Hematopoietic multipotent progenitor cell treated with erythropoietin and hydrocortisone succinate and interleukin-3 and kit ligand, for 8 days (in vitro differentiated cells): Measurements from ENCODE around the gene CGREF1.

Experiments
- DNase-seq: peaks from one replicate; pipeline ENCODE4 v3.0.0-alpha.2; 2015

The CGREF1 gene

DNA sequence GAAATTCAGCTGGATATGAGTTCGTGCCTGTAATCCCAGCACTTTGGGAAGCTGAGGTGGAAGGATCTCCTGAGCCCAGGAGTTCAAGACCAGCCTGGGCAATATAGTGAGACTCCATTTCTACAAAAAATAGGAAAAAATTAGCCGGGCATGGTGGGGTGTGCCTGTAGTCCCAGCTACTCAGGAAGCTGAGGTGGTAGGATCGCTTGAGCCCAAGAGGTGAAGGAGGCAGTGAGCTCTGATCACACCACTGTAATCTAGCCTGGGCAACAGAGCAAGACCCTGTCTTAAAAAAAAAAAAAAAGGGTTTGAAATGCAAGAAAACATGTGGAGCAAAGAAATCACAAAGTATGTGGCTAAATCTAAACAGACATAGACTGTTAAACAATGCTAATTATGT is 9.8 kb downstream of the CGREF1 start:
- DNase-seq: no peak

DNA sequence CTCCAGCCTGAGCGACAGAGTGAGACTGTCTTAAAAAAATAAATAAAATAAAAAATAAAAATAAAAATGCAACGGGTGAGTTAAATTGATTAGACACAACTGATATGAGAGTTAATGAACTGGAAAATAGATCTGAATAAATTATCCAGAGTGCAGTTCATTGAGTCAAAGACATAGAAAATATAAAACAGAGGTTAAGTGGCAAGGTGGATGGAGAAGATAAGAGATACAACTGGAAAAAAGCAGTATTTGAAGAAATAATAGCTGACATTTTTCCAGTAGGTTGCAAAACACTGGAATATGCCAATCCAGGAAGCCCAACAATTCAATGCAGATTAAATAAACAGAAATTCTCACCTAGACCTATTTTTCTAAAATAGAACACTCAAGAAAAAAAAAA is 10.7 kb downstream of the CGREF1 start:
- peak; percentile 51 for DNase-seq

DNA sequence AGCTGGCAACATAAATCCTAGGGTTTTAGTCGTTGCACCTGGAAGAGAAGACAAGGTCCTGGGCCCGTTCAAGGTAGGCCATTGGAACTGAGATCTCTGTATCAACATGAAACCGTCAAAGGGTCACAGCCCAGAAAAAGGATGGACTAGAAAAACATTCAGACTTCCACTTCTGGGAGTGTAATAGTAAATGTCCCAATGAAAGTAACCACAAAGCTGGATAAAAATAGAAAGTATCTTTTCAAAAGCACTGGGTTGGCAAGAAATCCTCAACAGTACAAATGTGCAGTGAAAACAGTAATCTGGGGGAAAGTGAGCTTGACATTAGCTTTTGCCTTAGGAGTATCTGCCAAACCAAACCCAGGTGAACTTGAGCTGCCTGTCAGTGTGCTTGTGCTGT is 12.9 kb downstream of the CGREF1 start:
- DNase-seq: no peak

DNA sequence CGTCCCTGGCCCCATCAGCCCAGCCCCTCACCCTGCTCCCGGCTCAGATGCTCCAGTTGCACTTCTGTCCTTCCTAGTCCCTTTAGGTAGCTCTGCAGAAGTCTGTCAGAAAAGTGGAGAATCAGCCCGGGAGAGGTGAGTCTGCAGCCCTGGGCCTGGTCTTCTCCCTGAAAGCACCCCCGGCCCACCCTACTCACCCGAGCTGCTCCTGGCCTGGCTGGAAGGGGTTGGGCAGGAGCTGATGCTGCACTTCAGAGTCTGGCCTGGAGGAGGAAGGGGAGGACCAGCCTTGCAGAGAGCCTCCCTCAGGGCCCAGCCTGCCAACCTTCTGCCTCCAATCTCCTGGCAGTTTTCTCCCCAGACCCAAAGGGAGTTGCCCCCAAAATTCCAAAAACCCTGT is 16.6 kb downstream of the CGREF1 start:
- DNase-seq: no peak

DNA sequence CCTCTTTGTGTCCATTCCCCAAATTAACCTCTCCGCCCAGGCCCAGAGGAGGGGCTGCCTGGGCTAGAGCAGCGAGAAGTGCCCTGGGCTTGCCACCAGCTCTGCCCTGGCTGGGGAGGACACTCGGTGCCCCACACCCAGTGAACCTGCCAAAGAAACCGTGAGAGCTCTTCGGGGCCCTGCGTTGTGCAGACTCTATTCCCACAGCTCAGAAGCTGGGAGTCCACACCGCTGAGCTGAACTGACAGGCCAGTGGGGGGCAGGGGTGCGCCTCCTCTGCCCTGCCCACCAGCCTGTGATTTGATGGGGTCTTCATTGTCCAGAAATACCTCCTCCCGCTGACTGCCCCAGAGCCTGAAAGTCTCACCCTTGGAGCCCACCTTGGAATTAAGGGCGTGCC is 18.9 kb downstream of the CGREF1 start:
- no peak for DNase-seq

DNA sequence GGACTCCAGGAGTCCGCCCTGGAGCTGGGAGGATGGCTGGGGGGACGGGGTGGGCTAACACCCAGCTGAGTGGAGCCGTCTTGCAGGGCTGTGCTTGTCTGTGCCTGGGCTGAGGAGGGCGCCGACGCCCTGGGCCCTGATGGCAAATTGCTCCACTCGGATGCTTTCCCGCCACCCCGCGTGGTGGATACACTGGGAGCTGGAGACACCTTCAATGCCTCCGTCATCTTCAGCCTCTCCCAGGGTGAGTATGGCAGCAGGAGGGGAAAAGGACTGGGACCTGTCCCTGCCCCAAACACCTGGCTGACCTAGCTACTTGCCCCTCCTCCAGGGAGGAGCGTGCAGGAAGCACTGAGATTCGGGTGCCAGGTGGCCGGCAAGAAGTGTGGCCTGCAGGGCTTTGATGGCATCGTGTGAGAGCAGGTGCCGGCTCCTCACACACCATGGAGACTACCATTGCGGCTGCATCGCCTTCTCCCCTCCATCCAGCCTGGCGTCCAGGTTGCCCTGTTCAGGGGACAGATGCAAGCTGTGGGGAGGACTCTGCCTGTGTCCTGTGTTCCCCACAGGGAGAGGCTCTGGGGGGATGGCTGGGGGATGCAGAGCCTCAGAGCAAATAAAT is 19.5 kb downstream of the CGREF1 start:
- DNase-seq: no peak

DNA sequence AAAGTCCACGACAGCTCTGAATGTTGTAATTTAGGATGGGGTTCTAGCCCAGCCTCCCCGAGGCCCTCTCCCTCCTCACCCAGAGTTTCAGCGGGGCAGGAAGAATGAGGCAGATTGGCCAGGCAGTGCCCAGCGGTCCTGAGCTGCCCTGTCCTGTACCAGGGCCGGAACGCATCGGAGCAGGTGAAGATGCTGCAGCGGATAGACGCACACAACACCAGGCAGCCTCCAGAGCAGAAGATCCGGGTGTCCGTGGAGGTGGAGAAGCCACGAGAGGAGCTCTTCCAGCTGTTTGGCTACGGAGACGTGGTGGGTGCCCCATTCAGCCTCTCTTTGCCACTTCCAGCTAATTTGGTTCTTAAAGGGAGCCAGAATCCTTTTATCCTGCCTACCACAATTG is 21.6 kb downstream of the CGREF1 start:
- DNase-seq: no peak

DNA sequence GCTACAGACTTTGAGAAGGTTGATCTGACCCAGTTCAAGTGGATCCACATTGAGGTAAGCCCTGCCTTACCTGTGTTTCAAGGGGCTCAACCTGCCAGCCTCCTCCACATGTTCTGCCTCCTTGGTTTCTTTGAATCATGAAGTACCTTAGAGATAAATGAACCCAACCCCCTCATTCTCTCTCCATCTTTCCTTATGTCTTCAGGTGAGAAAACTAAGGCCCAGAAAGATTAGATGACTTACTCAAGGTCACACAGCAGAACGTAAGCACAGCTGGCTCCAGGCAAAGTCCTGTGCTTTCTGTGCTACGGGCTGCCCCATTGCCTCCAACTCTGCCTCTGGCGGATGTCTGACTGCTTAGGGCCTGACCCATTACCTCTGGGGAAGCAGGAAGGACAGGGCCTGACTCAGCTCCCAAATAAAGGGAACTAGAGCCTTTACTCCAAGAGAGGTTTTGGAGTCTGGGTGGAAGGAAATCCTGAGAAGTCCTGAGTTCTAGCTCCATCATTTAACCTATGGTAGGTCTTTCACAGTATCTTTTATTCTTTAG is 22.1 kb downstream of the CGREF1 start:
- no peak for DNase-seq

DNA sequence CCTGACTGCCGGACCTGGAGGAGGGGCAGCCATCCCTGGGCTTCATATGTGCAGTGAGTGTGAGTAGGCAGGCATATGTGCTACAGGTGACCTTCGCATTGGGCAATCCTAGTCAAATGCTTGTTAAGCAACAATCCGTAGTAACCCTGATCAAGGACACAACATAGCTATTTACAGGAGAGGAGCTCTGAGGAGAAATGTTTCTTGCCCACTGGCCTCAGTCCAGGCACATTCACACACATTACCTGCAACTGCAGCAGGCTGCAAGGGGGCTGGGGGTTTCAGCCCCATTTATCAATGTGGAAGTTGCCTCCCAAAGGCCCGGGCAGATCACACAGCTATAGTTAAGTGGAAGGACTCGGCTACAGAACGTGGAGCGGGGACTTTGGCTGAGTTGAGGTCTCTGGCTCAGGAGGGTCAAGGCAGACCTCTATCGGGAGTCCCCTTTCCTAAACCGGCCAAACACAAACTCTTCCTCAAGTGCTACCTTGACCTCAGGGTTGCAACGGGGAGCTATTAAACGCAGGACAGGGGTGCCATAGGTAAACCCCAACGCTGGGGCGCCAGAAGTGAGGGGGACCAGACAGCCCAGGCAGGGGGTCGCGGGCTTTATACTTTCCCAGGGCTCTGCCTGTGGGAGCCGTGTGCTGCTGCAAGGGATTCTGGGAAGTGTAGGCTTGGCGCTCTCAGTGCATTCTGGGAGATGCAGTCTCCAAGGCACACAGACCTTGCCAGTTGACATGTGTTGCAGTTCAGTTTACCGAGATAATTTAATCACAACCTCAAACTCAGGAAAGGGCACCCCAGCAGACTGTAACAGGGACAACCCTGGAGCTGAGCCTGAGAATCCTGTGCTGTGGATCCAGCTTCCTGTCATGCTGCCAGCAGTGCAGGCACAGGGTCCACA is 22.9 kb downstream of the CGREF1 start:
- DNase-seq: peak; percentile 78

DNA sequence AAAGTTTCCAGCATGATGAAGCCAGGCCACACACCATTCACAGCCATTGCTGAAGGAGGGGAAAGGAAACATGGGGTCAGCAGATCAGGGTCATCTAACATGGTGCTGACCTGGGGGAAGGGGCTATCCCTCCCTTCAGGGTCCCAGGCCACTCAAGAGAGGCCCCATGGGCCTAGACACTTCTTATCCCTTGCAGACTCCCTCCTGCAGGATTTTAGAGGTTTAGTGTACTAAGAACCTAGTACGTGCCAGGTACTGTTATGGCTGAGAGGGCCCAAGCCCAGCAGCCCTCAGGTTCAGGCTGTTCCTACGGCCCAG is 23.5 kb downstream of the CGREF1 start:
- no peak for DNase-seq

DNA sequence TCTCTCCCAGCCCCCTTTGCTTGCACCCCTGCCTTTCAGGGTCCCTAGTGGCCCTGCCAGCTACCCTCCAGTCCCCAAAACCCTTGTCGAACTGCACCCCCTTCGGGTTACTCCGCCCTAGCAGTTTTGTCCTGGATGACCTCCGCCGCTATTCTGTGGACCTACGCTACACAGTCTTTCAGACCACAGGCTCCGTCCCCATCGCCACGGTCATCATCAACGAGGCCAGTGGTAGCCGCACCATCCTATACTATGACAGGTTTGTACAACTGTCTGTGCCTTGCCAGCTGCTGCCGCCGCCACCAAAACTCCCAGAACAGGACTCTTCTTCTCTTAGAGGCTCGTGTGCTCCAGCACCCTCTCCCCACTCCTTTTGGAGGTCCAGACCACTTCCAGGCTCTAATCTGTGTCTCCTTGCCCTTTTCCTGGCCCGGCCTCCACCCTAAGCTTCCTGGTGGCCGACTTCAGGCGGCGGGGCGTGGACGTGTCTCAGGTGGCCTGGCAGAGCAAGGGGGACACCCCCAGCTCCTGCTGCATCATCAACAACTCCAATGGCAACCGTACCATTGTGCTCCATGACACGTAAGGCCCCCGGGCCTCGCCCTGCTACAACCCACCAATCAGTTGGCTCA is 24.5 kb downstream of the CGREF1 start:
- no peak for DNase-seq

DNA sequence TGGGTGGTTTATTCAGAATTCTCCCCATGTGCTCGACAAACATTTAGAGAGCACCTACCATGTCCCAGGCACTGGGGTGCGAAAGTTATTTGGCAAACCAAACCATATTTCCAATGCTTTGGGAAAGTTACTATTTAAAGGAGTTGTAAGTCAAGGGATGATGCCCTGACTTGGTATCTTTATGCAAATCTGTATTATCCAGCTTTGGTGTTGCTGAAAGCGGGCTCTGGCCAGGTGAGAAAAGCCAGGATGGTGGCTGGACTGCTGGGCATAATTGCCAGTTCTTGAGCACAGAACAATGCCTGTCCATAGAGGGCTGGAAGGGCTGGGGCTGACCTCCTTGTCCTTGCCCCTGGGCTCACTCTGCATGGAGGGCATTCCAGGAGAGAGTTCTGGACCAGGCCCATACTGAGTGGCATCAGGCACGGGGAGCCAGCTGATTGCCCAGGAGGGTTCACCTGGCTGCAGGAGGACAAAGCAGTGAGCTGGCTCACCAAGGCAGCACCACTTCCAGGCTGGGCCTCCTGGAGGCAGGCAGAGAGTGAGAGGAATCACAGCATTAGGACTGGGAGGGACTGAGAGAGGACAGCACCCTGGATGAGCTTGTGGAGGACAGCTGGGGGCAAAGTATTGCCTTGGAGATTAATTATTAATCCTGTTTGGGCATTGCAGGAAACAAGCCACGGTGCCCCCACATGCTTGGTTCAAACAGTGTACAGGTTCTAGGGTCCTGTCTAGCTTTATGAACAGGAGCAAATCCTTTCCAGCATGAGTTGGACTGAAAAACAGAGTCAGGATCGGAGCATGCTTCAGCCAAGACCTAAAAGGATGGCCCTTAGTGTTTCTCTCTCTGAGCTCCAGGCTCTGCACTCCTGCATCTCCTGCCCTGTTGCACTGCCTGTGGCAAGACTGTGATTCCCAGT is 25.2 kb downstream of the CGREF1 start:
- no peak for DNase-seq

DNA sequence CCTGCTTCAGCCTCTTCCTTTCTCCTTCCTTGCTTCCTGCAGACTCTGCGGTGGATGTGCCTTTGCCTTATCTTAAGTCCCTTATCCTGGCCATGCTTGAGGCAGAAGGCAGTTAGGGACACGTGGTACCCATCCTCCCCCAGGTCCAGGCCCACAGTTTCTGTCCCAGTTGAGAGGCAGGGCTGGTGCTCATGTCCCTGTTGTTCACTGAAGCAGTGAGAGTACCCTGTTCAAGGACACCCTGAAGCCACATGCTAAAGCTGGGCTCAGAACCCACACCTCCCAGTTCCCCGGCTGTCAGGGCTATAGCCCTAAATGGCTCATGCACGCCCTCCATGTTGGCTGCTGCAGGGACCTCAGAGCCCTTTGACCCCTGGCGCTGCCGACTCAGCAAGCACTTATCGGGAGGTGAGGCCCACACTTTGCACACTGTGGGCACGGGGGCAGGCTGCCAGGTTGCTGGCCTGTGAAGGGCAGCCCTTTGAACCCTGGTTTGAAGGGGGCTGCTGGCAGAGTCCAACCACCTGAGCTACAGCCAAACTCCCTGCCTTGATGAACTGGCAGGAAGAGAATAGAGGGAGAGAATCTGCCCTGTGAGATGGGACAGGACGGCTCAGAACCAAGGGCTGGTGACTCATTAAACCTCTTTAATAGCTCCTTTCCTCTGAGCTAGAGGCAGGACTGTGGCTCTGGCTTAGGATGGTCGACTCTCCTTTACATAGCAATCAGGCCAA is 26.1 kb downstream of the CGREF1 start:
- peak; percentile 74 for DNase-seq

DNA sequence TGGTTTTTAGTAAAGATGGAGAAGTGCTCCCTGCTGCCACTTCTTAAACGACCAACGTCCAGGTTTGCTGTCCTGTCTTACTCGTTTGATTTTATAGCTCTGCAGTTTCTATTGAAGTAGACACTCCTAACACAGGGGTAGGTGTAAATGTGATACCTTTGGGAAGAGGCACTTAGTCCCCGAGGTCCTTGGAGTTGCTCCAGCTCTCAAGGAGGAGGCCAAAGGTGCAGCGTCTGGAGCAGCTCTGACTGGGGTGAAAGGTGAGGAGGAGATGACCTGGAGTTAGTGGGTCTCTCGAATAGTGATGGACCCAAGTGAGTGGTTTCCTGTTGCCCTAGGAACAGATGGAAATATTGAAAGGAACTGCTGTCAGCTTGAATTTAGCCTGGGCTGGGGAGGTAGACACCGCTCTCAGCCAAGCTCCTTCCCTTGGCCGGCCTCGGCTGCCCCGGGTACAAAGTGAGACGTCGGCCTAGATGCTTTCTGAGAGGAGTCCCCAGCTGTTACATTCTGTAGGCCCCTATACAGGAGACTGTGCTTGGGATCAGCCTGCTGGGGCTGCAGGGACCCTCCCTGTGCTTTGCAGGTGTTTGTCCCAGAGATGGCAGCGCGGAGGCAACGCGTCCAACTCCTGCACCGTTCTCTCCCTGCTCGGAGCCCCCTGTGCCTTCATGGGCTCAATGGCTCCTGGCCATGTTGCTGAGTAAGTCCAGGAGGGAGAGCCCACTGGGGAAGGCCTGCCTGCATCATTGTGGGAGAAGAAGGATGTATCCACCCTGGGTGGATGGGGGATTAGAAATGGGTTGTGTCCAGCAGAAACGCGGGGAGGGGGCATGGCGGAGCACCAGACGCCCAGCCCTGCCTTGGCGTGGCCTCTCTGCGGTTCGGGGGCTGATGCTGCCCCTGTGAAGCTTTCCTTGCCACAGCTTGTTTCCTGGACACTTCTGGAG is 26.9 kb downstream of the CGREF1 start:
- no peak for DNase-seq

DNA sequence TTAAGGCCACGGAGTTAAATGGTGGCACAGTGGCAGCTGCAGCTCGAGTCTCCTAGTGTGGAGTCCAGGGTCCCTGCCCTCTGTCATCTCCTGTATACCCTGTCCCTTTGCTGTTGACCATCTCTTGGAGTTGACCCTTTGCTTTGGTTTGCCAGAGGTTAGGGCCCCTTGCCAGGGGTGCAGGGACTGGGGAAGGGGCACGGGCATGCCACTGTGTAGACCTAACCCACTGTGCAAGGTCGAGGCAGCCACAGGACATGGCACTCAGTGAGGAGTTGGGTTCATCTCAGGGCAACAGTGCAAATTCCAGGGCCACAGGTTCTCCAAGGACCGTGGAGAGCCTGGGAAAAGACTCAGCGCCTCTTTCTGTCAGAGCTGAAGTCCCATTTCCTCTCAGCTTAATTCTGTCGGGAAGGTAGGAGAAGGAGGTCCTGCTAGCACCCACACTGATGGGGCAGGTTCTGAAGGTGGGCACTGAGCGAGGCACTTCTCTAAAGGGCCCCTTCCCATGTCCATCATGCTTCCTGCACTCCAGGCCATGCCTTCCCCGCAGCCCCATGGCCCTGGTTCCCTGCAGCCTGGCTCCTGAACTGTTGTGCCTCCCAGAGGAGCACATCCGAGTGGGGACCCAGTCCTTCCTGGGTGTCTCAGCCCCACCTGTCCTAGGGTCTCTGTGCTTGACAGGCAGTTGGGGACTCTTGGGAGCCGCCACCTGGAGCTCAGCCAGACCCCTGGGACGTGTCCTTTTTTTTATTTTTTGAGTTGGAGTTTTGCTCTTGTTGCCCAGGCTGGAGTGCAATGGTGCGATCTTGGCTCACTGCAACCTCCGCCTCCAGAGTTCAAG is 29.6 kb downstream of the CGREF1 start:
- no peak for DNase-seq

DNA sequence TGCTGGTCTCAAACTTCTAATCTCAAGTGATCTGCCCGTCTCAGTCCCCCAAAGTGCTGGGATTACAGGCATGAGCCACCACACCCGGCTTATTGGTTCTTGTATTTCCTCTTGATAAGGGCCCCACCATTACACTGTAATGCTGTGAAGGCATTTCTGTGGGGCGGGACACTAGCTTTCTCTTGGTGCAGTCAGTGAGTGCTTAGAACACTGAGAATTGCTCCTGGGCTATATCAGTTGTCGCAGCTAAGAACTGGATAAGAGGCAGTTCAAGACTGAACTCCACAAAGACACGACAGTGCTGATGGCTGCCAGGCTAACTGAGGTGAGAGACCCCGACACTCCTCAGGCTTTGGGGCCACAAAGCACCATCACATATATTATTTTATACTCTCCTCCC is 30.3 kb downstream of the CGREF1 start:
- DNase-seq: peak; percentile 83

DNA sequence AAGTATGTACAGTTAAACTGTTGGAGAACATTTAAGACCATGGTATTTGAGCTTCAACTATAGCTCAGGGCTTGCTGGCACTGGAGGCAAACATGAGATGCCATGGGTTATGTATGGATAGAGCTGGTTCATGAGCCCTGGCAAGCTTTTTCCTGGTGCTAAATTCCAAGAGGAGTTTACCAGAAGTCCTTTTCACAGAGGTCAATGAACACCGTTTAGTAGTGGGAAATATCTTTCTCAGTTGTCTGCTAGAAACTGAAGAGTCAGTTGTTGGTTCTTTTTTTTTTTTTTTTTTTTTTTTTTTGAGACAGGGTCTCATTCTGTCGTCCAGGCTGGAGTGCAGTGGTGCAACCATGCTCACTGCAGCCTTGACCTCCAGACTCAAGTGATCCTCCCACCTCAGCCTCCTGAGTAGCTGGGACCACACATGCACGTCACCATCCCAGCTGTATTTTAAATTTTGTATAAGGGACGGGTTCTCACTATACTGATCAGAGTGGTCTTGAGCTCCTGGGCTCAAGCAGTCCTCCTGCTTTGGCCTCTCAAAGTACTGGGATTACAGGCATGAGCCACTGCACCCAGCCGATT is 31.0 kb downstream of the CGREF1 start:
- DNase-seq: no peak

DNA sequence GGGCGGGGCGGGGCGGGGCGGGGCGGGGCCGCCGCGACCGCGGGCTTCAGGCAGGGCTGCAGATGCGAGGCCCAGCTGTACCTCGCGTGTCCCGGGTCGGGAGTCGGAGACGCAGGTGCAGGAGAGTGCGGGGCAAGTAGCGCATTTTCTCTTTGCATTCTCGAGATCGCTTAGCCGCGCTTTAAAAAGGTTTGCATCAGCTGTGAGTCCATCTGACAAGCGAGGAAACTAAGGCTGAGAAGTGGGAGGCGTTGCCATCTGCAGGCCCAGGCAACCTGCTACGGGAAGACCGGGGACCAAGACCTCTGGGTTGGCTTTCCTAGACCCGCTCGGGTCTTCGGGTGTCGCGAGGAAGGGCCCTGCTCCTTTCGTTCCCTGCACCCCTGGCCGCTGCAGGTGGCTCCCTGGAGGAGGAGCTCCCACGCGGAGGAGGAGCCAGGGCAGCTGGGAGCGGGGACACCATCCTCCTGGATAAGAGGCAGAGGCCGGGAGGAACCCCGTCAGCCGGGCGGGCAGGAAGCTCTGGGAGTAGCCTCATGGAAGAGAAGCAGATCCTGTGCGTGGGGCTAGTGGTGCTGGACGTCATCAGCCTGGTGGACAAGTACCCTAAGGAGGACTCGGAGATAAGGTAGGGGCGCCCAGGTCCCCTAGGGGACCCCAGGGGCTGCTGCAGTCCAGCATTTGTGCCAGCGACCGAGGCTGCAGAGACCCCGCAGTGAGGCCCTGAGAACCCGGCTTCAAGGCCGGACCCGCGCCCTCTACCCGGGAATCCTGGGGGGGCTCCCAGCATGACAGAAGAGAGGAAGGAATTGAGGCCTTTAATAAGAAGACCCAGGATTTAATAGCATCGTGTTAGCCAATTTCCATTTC is 32.0 kb downstream of the CGREF1 start, which contains the start of gene KHK:
Gene KHK, plus strand, starts transcription at position 49 of the 870 bp plus-strand sequence. Its CDS starts 488 bp downstream, at position 537.
- DNase-seq: no peak
